ENCODE results near the gene SCN1A.
A peak's percentile ranks its signal among the peaks of the same experiment; 100 is the strongest.
"Not testable (repeated sequence)": the region's sequence is repeated elsewhere in the genome, so short reads cannot be mapped to it uniquely, and the experiment has no call there.

Gene SCN1A

DNA sequence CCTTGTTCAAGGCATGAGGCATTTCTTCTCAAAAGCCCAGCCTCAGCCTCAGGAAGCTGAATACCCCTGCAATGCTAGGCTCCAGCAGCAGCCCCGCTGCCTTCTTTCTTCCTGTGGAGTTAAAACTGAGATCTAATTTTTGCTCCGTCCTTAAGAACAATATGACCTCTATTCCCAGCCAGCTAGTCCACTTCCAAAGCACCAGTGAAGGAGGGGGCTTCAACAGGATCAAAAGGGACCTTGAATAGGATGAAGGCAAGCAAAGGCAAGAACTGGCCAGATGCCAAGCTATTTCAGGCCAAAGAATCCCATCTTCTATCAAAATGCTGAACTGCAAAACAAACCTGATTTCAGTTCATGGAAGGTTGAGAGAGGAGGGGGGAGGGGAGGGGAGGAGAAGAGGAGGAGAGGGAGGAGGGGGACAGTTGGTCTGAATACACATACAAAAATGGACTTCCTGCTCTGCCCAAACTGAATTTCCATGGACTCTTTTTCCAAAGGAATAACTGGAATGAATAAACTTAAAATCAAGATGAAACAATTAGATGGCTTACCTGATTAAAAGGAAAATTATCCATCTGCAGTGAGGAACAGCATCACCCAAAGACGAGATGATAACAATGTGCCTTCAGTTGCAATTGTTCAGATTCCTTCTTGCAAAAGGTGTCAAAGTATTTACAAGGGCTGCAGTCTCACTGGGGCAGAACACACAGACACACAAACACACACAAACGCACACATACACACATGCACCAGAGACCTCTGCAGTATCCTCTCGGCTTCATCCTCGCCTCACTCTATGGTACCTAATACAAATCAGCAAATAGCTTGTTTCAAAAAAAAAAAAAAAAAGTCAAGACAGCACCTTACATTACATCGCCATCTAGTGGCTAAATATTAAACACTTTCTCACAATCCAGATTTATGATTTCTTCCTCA, at the start of gene SCN1A:
Gene SCN1A, minus strand, starts transcription at position 804 of the 939 bp plus-strand sequence. CDS start 54,399 bp downstream, outside the sequence.
- DNase-seq: peak; percentile 76

GRCh38 chr2:166173263-166173662, 45.4 kb upstream of the SCN1A start:
- no peak for DNase-seq

DNA sequence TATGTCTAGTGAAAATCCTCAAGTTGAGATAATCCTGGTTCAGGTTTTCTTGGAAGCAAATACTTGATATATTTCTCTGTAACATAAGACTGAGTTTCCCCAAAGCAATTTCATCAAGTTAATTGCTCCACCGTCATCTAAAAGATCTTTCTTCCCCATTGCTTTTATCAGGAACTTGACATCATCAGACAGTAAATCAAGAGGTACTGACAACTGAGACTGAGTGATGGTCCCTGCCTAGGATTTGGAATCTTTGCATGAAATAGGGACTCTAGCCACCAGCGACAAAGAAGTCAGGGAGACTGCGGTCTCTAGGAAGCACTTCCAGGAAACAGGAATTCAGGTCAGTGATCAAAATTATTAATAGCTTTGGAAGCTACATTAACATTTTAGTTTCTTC, 43.4 kb upstream of the SCN1A start:
- DNase-seq: no peak

- no peak for DNase-seq
Measured at GRCh38 chr2:166170356-166170755, 42.5 kb upstream of the SCN1A start.

DNA sequence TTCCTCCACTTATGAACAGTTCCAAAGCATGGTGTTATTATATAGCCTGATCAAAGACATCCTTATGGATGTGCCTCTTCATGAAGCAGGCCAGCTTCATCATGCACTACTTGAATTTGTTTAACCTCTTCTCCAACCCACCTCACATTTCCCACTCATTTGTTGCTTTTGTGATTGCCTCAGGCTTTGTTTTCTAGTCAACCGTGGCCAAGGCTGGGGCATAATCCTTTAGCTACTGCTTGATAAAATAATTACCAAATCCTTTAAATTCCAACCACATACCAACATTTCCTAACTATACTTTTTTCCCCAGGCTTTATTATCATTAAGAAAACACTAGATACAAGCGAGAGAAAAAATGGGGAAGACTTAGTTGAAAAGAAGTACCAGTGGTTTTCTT, 39.6 kb upstream of the SCN1A start:
- DNase-seq: peak; percentile 37

- DNase-seq: no peak
Measured at GRCh38 chr2:166163775-166164174, 36.0 kb upstream of the SCN1A start.

- DNase-seq: no peak
Measured at GRCh38 chr2:166158546-166158945, 30.7 kb upstream of the SCN1A start.

- no peak for DNase-seq
Measured at GRCh38 chr2:166157578-166157977, 29.8 kb upstream of the SCN1A start.

GRCh38 chr2:166156985-166157490, 29.2 kb upstream of the SCN1A start:
- DNase-seq: no peak

- no peak for DNase-seq
Measured at GRCh38 chr2:166155589-166155988, 27.8 kb upstream of the SCN1A start.

DNA sequence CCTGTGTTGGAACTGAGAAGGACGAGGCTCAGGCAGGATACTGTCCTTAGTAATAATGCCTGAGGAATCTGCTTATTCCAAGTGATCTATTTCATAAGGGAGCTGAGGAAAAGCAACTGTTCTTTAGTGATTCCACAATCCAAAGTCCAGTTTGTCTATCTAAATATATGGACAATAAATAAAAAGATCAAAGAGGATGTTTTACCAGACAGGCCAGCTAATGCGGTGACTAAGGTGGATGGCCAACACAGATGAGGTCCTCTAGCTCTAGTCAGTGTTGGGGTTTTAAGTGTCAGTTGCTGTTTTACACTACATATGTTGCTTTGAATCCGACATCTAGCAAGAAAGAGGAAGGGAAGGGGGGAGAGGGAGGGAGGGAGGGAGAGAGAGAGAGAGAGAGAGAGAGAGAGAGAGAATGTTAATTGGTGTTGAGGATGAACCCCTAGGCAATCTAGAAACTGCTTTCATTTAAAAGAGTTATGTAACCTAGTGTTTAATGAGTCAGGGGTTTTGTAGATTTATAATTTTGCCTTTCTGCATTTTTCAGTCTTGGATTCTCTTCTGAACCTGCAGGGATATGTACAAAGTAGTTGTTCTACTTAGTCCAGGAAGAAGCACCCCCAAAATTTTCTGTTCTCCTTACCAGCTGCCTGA, 27.0 kb upstream of the SCN1A start:
- DNase-seq: no peak

DNA sequence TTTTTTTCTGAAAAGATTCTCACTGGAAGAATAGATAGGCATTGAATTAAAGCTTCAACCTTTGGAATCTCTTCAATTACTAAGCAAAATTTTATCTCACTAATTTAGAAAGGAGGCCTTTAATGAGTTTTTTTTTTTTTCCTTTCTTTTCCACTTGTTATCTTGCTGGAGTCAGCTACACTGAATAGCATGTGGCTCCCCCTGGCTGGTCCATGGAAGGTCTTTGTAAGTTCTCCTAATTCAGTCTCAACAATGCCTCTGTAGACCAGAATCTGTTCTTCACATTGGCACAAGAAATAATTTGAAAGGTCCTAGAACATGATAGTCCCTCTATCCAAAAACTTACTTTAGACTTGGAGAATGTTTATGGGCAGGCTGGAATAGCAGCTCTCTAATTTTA, 24.2 kb upstream of the SCN1A start:
- no peak for DNase-seq

GRCh38 chr2:166148500-166149400, 20.9 kb upstream of the SCN1A start:
- peak; percentile 12 for DNase-seq

GRCh38 chr2:166147883-166148282, 20.1 kb upstream of the SCN1A start:
- DNase-seq: no peak

DNA sequence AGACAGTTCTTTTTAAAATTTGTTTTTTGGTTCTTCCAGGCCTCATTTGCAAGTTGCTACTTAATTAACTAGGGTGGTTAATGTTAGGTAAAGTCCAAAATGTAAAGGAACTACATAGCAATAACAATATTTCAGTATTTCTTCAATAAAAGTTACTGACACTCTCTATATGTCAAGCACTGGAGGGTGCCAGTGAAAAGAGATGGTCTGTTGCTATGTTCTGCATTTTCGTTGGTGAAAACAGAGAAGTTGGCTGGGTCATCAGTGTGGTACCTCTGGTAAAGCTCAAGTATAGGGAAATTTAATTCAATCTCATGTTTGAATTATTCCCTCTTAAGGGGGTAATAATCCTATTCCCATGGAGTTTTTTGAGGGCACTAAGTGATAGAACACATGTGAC, 16.3 kb upstream of the SCN1A start:
- DNase-seq: no peak

GRCh38 chr2:166140932-166141331, 13.1 kb upstream of the SCN1A start:
- no peak for DNase-seq

- no peak for DNase-seq
Measured at GRCh38 chr2:166140475-166140874, 12.7 kb upstream of the SCN1A start.

DNA sequence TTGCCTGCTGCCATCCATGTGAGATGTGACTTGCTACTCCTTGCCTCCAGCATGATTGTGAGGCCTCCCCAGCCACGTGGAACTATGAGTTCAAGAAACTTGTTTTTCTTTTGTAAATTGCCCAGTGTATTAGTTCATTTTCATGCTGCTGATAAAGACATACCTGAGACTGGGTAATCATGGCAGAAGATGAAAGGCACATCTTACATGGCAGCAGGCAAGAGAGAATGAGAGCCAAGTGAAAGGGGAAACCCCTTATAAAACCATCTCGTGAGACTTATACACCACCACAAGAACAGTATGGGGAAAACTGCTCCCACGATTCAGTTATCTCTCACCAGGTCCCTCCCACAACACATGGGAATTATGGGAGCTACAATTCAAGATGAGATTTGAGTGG, 11.7 kb upstream of the SCN1A start:
- DNase-seq: not testable (repeated sequence)

- DNase-seq: no peak
Measured at GRCh38 chr2:166138667-166139066, 10.8 kb upstream of the SCN1A start.

DNA sequence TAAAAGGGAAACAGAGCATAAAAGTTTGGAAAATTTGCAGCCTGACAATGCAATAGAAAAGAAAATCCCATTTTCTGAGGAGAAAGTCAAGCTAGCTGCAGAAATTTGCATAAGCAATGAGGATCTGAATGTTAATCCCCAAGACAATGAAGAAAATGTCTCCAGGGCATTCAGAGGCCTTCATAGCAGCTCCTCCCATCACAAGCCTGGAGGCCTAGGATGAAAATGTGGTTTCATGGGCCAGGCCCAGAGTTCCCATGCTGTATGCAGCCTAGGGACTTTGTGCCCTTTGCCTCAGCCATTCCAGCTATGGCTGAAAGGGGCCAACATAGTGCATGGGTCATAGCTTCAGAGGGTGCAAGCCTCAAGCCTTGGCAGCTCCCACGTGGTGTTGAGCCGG, 10.3 kb upstream of the SCN1A start:
- DNase-seq: no peak

- no peak for DNase-seq
Measured at GRCh38 chr2:166137331-166137730, 9.5 kb upstream of the SCN1A start.

GRCh38 chr2:166135849-166136258, 8.0 kb upstream of the SCN1A start:
- no peak for DNase-seq
